Measurements from ENCODE around the gene SLC39A11.
"Not testable (repeated sequence)": the region's sequence is repeated elsewhere in the genome, so short reads cannot be mapped to it uniquely, and the experiment has no call there.

The SLC39A11 gene

DNA sequence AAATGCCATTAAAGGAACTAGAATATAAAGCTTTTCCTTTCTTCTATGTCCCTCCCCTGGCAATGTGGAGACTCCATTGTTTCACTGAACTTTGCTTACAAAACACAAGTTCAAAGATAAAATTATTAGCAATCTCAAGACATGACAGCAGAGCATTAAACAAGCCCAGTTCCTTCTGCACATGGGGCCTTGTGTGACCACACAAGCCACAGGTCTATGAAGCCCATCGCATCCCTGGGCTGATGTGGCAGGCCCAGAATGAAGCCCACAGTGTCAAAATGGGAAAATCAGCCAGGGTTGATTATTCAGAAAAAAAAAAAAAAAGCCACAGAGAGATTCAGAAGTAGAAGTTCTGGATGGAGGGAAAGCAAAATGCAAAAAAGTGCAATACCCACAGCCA, 12.9 kb upstream of the SLC39A11 start:
- no peak for DNase-seq

GRCh38 chr17:73104450-73104849, 12.0 kb upstream of the SLC39A11 start:
- no peak for DNase-seq

DNA sequence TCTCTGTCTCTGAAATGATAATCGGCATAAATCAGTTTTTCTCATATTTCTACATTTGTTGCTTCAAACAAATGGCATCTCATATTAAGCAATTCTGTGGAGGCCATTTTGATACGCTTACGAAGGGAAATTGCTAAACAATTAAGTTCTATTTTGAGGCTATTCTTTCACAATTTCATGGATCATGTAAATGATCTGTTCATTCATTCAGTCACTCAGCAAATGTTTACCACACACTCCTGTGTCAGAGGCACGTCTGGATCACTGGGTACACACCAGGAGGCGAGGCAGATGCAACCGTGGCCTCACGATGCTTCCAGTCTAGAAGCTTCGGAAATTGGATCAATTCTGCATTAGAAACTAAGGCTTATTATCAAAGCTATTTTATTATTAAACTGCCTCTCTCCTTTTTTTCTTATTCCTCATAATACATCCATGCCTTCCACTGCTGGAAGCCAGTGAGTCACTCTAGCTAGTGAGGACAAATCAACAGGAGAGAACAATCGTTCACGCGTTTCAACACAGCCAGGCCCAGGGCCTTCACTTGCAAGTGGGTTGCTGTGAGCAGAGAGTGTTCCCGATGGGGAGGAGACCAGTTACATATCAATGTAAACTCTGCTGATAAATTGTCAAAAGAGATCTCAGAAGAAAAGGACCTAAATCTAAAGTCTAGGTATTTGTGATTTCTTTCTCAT, 11.3 kb upstream of the SLC39A11 start:
- no peak for DNase-seq

DNA sequence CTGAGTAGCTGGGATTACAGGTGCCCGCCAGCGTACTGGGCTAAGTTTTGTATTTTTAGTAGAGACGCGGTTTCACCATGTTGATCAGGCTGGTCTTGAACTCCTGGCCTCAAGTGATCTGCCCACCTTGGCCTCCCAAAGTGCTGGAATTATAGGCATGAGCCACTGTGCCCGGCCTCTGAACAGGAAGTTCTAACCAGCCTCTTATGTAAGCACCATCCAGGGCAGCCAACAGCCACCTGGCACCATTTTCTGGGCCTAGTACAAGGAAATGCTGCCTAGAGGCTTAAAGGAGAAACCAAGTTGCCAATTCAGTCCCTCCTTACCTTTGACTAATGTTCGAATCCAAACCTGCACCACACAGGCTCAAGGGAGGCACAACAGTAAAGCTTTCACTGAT, 8.5 kb upstream of the SLC39A11 start:
- no peak for DNase-seq

GRCh38 chr17:73100363-73100762, 7.9 kb upstream of the SLC39A11 start:
- no peak for DNase-seq

DNA sequence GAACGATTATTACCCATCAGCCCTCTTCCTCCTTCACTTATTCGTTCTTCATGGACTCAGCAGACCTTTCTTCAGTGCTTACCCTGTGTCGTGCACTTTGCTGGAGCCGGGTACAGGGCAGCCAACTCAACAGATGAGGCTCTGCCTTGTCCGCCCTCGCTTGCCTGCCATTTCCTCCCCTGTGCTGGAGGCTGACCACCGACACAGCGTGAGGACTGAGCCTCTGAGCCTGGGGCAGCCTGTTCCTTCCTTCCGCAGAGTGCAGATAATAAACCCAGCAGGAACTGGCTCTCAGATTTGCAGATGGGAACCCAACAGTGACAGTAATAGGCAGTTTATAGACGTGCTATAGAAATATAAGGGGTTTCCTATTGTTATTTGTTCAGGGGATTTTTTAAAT, 7.0 kb upstream of the SLC39A11 start:
- no peak for DNase-seq

DNA sequence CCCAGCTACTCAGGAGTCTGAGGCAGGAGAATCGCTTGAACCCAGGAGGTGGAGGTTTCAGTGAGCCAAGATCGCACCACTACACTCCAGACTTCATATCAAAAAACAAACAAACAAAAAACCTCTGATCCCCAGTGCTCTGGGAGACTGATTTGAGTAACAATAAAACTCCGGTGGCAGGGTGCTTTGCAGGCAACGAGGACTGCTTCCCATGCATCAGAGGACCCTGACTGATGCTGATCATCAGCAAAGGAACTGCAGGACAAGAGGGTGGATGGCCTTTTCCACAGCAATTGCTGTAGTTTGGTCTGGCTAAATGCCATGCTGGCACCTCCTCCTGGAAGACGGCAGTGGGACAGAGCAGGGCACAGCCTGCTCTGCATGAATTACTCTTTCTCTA, 6.4 kb upstream of the SLC39A11 start:
- DNase-seq: no peak

DNA sequence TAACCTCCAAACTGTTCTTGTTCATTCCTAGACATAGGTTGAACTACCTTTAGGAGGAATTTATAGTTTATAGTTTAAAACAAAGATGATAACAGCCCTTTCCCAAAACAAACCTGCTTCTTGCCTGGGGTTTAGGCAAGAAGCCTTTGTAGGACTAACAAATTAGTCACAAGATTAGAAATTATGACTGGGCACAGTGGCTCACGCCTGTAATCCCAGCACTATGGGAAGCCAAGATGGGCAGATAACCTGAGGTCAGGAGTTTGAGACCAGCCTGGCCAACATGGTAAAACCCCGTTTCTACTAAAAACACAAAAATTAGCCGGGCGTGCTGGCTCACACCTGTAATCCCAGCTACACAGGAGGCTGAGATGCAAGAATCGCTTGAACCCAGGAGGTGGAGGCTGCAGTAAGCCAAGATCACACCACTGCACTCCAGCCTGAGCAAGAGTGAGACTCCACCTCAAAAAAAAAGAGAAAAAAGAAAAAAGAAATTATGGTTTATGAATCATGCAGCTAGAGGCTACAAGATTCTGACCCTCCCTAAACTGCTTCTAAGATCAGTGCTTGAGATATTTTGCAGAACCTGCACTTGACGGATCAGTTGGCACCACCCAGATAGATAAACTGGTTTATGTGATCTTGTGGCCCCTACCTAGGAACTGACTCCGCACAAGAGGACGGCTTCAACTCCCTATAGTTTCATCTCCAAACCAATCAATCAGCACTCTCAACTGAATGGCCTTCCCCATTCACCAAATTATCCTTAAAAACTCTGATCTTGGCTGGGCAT, 5.7 kb upstream of the SLC39A11 start:
- not testable (repeated sequence) for DNase-seq

DNA sequence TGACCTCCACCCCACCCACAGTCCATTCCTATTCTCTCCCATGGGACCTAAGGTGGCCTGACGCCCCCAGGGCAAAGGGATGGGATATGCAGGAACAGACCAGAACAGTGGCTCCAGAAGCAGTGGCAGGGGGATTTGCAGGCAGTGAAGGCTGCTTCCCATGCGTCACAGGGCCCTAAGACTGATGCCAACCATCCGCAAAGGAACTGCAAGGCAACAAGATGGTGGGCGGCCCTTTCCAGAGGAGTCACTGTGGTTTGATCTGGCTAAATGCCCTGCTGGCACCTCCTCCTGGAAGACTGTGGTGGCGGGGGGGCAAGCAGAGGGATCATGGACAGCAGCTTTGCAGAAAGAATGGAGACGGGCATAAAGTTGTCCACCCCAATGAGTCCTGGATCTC, 4.4 kb upstream of the SLC39A11 start:
- no peak for DNase-seq

GRCh38 chr17:73096211-73096610, 3.7 kb upstream of the SLC39A11 start:
- DNase-seq: no peak

GRCh38 chr17:73093286-73093685, 798 bp upstream of the SLC39A11 start:
- no peak for DNase-seq

GRCh38 chr17:73091770-73092522, 542 bp downstream of the SLC39A11 start:
- no peak for DNase-seq

GRCh38 chr17:73091410-73091769, 1.1 kb downstream of the SLC39A11 start:
- no peak for DNase-seq

DNA sequence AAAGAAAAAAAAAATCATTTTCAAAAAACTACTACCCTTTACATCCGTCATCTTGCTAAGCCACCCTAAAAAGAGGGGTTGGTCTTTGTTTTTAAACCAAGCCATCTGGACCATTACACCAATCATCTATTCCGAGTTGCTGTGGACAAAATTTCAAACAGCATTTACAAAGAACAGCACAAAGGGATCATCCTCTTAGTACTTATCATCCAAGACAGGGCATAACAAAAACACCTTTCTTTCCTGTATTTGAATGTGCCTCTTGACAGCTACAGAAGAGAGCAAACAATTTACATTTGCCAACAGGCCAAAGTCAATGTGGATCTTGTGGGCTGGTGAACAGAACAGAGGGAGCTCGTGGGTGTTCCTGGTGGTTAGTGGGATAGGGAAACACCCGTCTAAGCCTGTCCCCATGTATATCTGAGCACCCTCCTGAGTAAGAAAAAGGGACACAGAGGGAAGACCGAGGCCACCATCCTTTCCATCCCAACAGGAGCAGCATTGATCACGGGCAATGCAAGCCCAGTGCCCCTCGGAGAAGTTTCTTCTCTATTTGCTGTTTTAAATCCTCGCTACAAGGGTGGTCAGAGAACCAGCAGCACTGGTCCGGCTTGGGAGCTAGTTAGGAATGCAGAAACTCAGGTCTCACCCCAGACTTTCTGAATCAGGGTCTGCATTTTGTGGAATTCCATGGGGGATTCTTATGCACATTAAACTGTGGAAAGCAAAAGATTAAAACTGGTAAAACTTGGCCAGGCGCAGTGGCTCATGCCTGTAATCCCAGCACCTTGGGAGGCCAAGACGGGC, 1.9 kb downstream of the SLC39A11 start:
- DNase-seq: no peak

GRCh38 chr17:73089322-73090317, 2.9 kb downstream of the SLC39A11 start:
- DNase-seq: no peak

DNA sequence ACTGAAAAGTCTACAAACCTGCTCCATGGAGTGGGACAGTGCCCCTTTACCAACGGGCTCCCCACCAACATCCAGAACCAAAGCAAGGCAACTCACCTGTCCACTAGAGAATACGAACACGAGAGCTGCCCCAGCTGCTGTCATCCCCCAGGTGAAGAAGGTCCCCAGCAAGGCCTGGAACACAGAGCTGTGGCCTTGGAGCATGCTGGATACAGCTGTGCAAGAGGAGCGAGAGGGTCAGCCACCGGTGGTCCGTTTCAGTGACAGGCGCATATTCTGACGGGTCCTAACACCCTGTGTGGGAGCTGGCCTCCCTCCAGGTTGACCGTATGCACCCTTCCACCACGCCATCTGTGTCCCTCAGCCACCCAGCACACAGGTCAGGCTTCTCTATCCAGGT, 3.9 kb downstream of the SLC39A11 start:
- DNase-seq: no peak

- no peak for DNase-seq
Measured at GRCh38 chr17:73083432-73083831, 9.1 kb downstream of the SLC39A11 start.

GRCh38 chr17:73074566-73074965, 17.9 kb downstream of the SLC39A11 start:
- no peak for DNase-seq

- DNase-seq: no peak
Measured at GRCh38 chr17:73072219-73072962, 20.1 kb downstream of the SLC39A11 start.

- DNase-seq: no peak
Measured at GRCh38 chr17:73071066-73071999, 21.2 kb downstream of the SLC39A11 start.

Measured in activated T-cell treated with anti-CD3 and anti-CD28 coated beads for 4 hours (primary cell).